Measurements from ENCODE around the gene SLC15A4.

The SLC15A4 gene

GRCh38 chr12:128823216-128823915 lies 392 bp downstream of the SLC15A4 start:
- peak overlapping the region; percentile 80 to 82 for H3K9ac ChIP-seq (ENCODE audit: low read depth in 1 of 2, low read length in 2 of 2)
- H3K4me3 ChIP-seq (ENCODE audit: low read length in 2 of 2): peak overlapping the region; percentile 93 to 96
- H3K4me1 ChIP-seq (ENCODE audit: control insufficient read depth in 2 of 2, insufficient read depth in 2 of 2, low read length in 2 of 2): peaks cover 3 to 16% of the 10 kb centered on the region in 2 donors
- no peaks in the 10 kb centered on the region for H3K27me3 ChIP-seq (ENCODE audit: control insufficient read depth in 2 of 2, insufficient read depth in 2 of 2, low read length in 2 of 2)
- H3K9me3 ChIP-seq (ENCODE audit: control insufficient read depth in 2 of 2, low read length in 2 of 2): no peaks in the 10 kb centered on the region
- peak overlapping the region; percentile 82 to 90 for H3K27ac ChIP-seq (ENCODE audit: low read depth in 2 of 2, low read length in 2 of 2)
- H3K36me3 ChIP-seq (ENCODE audit: control insufficient read depth in 2 of 2, insufficient read depth in 2 of 2, low read length in 2 of 2): no peaks in the 10 kb centered on the region

- H3K27ac ChIP-seq (ENCODE audit: low read depth in 2 of 2, low read length in 2 of 2): peak overlapping the region; percentile 23 to 54
- H3K4me1 ChIP-seq (ENCODE audit: control insufficient read depth in 2 of 2, insufficient read depth in 2 of 2, low read length in 2 of 2): peaks cover 3 to 16% of the 10 kb centered on the region in 2 donors
- no peaks in the 10 kb centered on the region for H3K9me3 ChIP-seq (ENCODE audit: control insufficient read depth in 2 of 2, low read length in 2 of 2)
- H3K4me3 ChIP-seq (ENCODE audit: low read length in 2 of 2): peak overlapping the region in 1 of 2 donors; percentile 5
- H3K9ac ChIP-seq (ENCODE audit: low read depth in 1 of 2, low read length in 2 of 2): no peak overlapping the region
- no peaks in the 10 kb centered on the region for H3K27me3 ChIP-seq (ENCODE audit: control insufficient read depth in 2 of 2, insufficient read depth in 2 of 2, low read length in 2 of 2)
- no peaks in the 10 kb centered on the region for H3K36me3 ChIP-seq (ENCODE audit: control insufficient read depth in 2 of 2, insufficient read depth in 2 of 2, low read length in 2 of 2)
These were observed 2.9 kb downstream of the SLC15A4 start for GRCh38 chr12:128820723-128821432.

- no peaks in the 10 kb centered on the region for H3K36me3 ChIP-seq (ENCODE audit: control insufficient read depth in 2 of 2, insufficient read depth in 2 of 2, low read length in 2 of 2)
- H3K9ac ChIP-seq (ENCODE audit: low read depth in 1 of 2, low read length in 2 of 2): no peak overlapping the region
- H3K4me1 ChIP-seq (ENCODE audit: control insufficient read depth in 2 of 2, insufficient read depth in 2 of 2, low read length in 2 of 2): peaks cover 3 to 16% of the 10 kb centered on the region in 2 donors
- no peaks in the 10 kb centered on the region for H3K27me3 ChIP-seq (ENCODE audit: control insufficient read depth in 2 of 2, insufficient read depth in 2 of 2, low read length in 2 of 2)
- peak overlapping the region; percentile 23 to 54 for H3K27ac ChIP-seq (ENCODE audit: low read depth in 2 of 2, low read length in 2 of 2)
- H3K9me3 ChIP-seq (ENCODE audit: control insufficient read depth in 2 of 2, low read length in 2 of 2): no peaks in the 10 kb centered on the region
- H3K4me3 ChIP-seq (ENCODE audit: low read length in 2 of 2): no peak overlapping the region
These were observed 3.5 kb downstream of the SLC15A4 start for GRCh38 chr12:128820253-128820652.

- no peak overlapping the region for H3K27ac ChIP-seq (ENCODE audit: low read depth in 2 of 2, low read length in 2 of 2)
- H3K36me3 ChIP-seq (ENCODE audit: control insufficient read depth in 2 of 2, insufficient read depth in 2 of 2, low read length in 2 of 2): peaks cover under 1 to 3% of the 10 kb centered on the region in 2 donors
- peaks cover 1 to 13% of the 10 kb centered on the region in 2 donors for H3K4me1 ChIP-seq (ENCODE audit: control insufficient read depth in 2 of 2, insufficient read depth in 2 of 2, low read length in 2 of 2)
- H3K9me3 ChIP-seq (ENCODE audit: control insufficient read depth in 2 of 2, low read length in 2 of 2): no peaks in the 10 kb centered on the region
- no peak overlapping the region for H3K9ac ChIP-seq (ENCODE audit: low read depth in 1 of 2, low read length in 2 of 2)
- no peaks in the 10 kb centered on the region for H3K27me3 ChIP-seq (ENCODE audit: control insufficient read depth in 2 of 2, insufficient read depth in 2 of 2, low read length in 2 of 2)
- H3K4me3 ChIP-seq (ENCODE audit: low read length in 2 of 2): no peak overlapping the region
These were observed 4.2 kb downstream of the SLC15A4 start for GRCh38 chr12:128819293-128820144.

GRCh38 chr12:128818065-128819022 lies 5.4 kb downstream of the SLC15A4 start:
- Histone ChIP-seq H3K36me3 (ENCODE audit: control insufficient read depth in 2 of 2, insufficient read depth in 2 of 2, low read length in 2 of 2) (peaks cover 5 to 7% of the 10 kb centered on the region in 2 donors), H3K4me3 (ENCODE audit: low read length in 2 of 2) (no peak overlapping the region), H3K27ac (ENCODE audit: low read depth in 2 of 2, low read length in 2 of 2) (peak overlapping the region; percentile 8 to 12), H3K9me3 (ENCODE audit: control insufficient read depth in 2 of 2, low read length in 2 of 2) (no peaks in the 10 kb centered on the region), H3K27me3 (ENCODE audit: control insufficient read depth in 2 of 2, insufficient read depth in 2 of 2, low read length in 2 of 2) (no peaks in the 10 kb centered on the region), H3K9ac (ENCODE audit: low read depth in 1 of 2, low read length in 2 of 2) (no peak overlapping the region), H3K4me1 (ENCODE audit: control insufficient read depth in 2 of 2, insufficient read depth in 2 of 2, low read length in 2 of 2) (peaks cover 0 to 11% of the 10 kb centered on the region in 2 donors)

GRCh38 chr12:128817111-128818015 lies 6.4 kb downstream of the SLC15A4 start:
- Histone ChIP-seq H3K9ac (ENCODE audit: low read depth in 1 of 2, low read length in 2 of 2) (peak overlapping the region in 1 of 2 donors; percentile 10), H3K4me1 (ENCODE audit: control insufficient read depth in 2 of 2, insufficient read depth in 2 of 2, low read length in 2 of 2) (peaks cover 0 to 5% of the 10 kb centered on the region in 2 donors), H3K27me3 (ENCODE audit: control insufficient read depth in 2 of 2, insufficient read depth in 2 of 2, low read length in 2 of 2) (no peaks in the 10 kb centered on the region), H3K27ac (ENCODE audit: low read depth in 2 of 2, low read length in 2 of 2) (no peak overlapping the region), H3K4me3 (ENCODE audit: low read length in 2 of 2) (no peak overlapping the region), H3K9me3 (ENCODE audit: control insufficient read depth in 2 of 2, low read length in 2 of 2) (no peaks in the 10 kb centered on the region), H3K36me3 (ENCODE audit: control insufficient read depth in 2 of 2, insufficient read depth in 2 of 2, low read length in 2 of 2) (peaks cover 7 to 9% of the 10 kb centered on the region in 2 donors)

- Histone ChIP-seq H3K36me3 (ENCODE audit: control insufficient read depth in 2 of 2, insufficient read depth in 2 of 2, low read length in 2 of 2) (peaks cover 7 to 9% of the 10 kb centered on the region in 2 donors), H3K9ac (ENCODE audit: low read depth in 1 of 2, low read length in 2 of 2) (no peak overlapping the region), H3K9me3 (ENCODE audit: control insufficient read depth in 2 of 2, low read length in 2 of 2) (no peaks in the 10 kb centered on the region), H3K27ac (ENCODE audit: low read depth in 2 of 2, low read length in 2 of 2) (no peak overlapping the region), H3K4me3 (ENCODE audit: low read length in 2 of 2) (no peak overlapping the region), H3K4me1 (ENCODE audit: control insufficient read depth in 2 of 2, insufficient read depth in 2 of 2, low read length in 2 of 2) (no peaks in the 10 kb centered on the region), H3K27me3 (ENCODE audit: control insufficient read depth in 2 of 2, insufficient read depth in 2 of 2, low read length in 2 of 2) (no peaks in the 10 kb centered on the region)
These were observed 7.2 kb downstream of the SLC15A4 start for GRCh38 chr12:128816643-128816920.

- H3K9ac ChIP-seq (ENCODE audit: low read depth in 1 of 2, low read length in 2 of 2): no peak overlapping the region
- no peak overlapping the region for H3K27ac ChIP-seq (ENCODE audit: low read depth in 2 of 2, low read length in 2 of 2)
- H3K9me3 ChIP-seq (ENCODE audit: control insufficient read depth in 2 of 2, low read length in 2 of 2): no peaks in the 10 kb centered on the region
- no peaks in the 10 kb centered on the region for H3K4me1 ChIP-seq (ENCODE audit: control insufficient read depth in 2 of 2, insufficient read depth in 2 of 2, low read length in 2 of 2)
- H3K4me3 ChIP-seq (ENCODE audit: low read length in 2 of 2): no peak overlapping the region
- peaks cover 7 to 9% of the 10 kb centered on the region in 2 donors for H3K36me3 ChIP-seq (ENCODE audit: control insufficient read depth in 2 of 2, insufficient read depth in 2 of 2, low read length in 2 of 2)
- no peaks in the 10 kb centered on the region for H3K27me3 ChIP-seq (ENCODE audit: control insufficient read depth in 2 of 2, insufficient read depth in 2 of 2, low read length in 2 of 2)
These were observed 7.7 kb downstream of the SLC15A4 start for GRCh38 chr12:128815779-128816642.
